Ishikawa (cell line): ENCODE measurements around the gene PRR36.

Source experiments
- CEBPB ChIP-seq: IDR thresholded peaks from 2 replicates; pipeline ENCODE4 v1.6.1; 2012
- CREB1 ChIP-seq: IDR thresholded peaks from 2 replicates; pipeline ENCODE4 v1.6.1; 2012; ENCODE audit warnings: low read depth
- EGR1 ChIP-seq: IDR thresholded peaks from 2 replicates; pipeline ENCODE4 v1.6.1; 2012
- EP300 ChIP-seq: IDR thresholded peaks from 2 replicates; pipeline ENCODE4 v1.6.1; 2012; ENCODE audit warnings: borderline replicate concordance
- FOXM1 ChIP-seq: IDR thresholded peaks from 2 replicates; pipeline ENCODE4 v1.6.1; 2012; ENCODE audit warnings: low read depth, borderline replicate concordance
- NFIC ChIP-seq: IDR thresholded peaks from 2 replicates; pipeline ENCODE4 v1.6.1; 2012
- REST ChIP-seq: IDR thresholded peaks from 2 replicates; pipeline ENCODE4 v1.6.1; 2012; ENCODE audit warnings: low read depth, mild to moderate bottlenecking
- TAF1 ChIP-seq: IDR thresholded peaks from 2 replicates; pipeline ENCODE4 v1.6.1; 2012; ENCODE audit warnings: low read depth, mild to moderate bottlenecking
- TCF12 ChIP-seq: IDR thresholded peaks from 2 replicates; pipeline ENCODE4 v1.6.1; 2012; ENCODE audit warnings: low read depth
- TEAD4 ChIP-seq: IDR thresholded peaks from 2 replicates; pipeline ENCODE4 v1.6.1; 2012
- USF1 ChIP-seq: IDR thresholded peaks from 2 replicates; pipeline ENCODE4 v1.6.1; 2012
- YY1 ChIP-seq: IDR thresholded peaks from 2 replicates; pipeline ENCODE4 v1.6.1; 2012; ENCODE audit warnings: low read depth
- ZBTB7A ChIP-seq: IDR thresholded peaks from 2 replicates; pipeline ENCODE4 v1.6.1; 2012; ENCODE audit warnings: low read depth
- TF ChIP-seq, protein P1 (sequence below): IDR thresholded peaks from 2 replicates; pipeline ENCODE4 v1.6.1; 2012

Gene PRR36

DNA sequence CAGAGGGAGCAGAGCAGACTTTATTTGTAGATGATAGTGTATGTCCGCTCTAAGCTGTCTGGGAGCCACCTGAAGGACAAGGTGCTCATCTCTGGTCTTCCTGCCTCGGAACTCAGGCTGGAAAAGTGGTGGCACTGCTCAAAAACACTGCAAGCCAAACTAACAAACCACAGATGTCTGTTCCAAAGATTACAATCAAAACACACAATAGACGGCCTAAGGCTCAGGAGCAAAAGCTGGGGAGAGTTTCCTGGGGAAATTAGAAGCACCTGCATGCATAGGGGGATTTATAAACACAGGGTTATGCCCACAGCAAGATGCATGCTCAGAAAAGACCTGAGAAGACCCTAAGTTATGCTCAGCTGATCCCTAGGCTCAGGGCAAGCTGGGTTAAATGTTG is 53.6 kb downstream of the PRR36 start:
- TF ChIP-seq TCF12: no peak
- no peak for TF ChIP-seq TAF1
- TF ChIP-seq FOXM1: no peak
- TF ChIP-seq CREB1: no peak
- no peak for TF ChIP-seq YY1
- TF ChIP-seq, protein P1, sequence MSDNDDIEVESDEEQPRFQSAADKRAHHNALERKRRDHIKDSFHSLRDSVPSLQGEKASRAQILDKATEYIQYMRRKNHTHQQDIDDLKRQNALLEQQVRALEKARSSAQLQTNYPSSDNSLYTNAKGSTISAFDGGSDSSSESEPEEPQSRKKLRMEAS: no peak
- no peak for TF ChIP-seq REST

GRCh38 chr19:7819337-7819736 is 54.9 kb downstream of the PRR36 start:
- TF ChIP-seq EGR1: no peak
- TF ChIP-seq, protein P1: no peak
- no peak for TF ChIP-seq FOXM1
- no peak for TF ChIP-seq YY1
- TF ChIP-seq CEBPB: no peak
- no peak for TF ChIP-seq TEAD4
- no peak for TF ChIP-seq TCF12

DNA sequence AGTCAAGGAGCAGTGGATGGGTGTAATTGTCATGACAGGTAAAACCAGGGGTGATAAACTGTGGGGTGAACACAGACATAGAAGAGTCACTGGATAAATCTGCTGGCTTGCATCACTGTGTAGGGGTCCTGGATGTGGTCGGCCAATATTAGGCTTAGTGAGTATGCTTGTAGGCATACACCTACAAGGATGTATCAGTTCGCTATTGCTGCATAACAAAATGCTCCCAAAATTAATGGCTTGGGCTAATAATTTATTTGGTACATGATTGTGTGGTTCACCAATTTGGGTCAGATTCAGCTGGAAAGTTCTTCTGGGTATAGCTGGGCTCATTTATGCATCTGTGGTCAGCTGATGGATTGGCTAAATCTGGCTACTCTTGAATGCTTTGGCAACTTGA is 55.4 kb downstream of the PRR36 start:
- TF ChIP-seq USF1: no peak
- no peak for TF ChIP-seq EP300
- TF ChIP-seq ZBTB7A: no peak
- TF ChIP-seq EGR1: no peak
- TF ChIP-seq FOXM1: no peak
- TF ChIP-seq CEBPB: no peak
- TF ChIP-seq NFIC: no peak
